GM12891 (cell line): ENCODE measurements around the gene DST.

ENCODE experiments used
- DNase-seq: peaks from one replicate; pipeline ENCODE4 v3.0.0; 2011; ENCODE audit warnings: low spot score; ENCODE audit not compliant: insufficient read length
- FAIRE-seq: peaks from 2 replicates; lab custom pipeline; 2011; peaks lifted over from hg19 to GRCh38; lab: Jason Lieb, UNC
- PAX5 ChIP-seq: IDR thresholded peaks from 2 replicates; pipeline ENCODE4 v1.6.1; 2011; ENCODE audit warnings: low read length, moderate library complexity, mild to moderate bottlenecking; ENCODE audit not compliant: insufficient read depth, severe bottlenecking
- POLR2A ChIP-seq: IDR thresholded peaks from 2 replicates; pipeline ENCODE4 v1.6.1; 2011; ENCODE audit warnings: low read depth, low read length, control low read depth
- POLR2AphosphoS5 ChIP-seq: IDR thresholded peaks from 2 replicates; pipeline ENCODE4 v1.6.1; 2011; ENCODE audit warnings: low read depth, low read length, control low read depth
- POU2F2 ChIP-seq: IDR thresholded peaks from 2 replicates; pipeline ENCODE4 v1.6.1; 2011; ENCODE audit warnings: low read depth, mild to moderate bottlenecking, control low read depth, low read length, moderate library complexity
- SPI1 ChIP-seq: IDR thresholded peaks from 2 replicates; pipeline ENCODE4 v1.6.1; 2011; ENCODE audit warnings: low read depth, low read length, control low read depth
- TAF1 ChIP-seq: IDR thresholded peaks from 2 replicates; pipeline ENCODE4 v1.6.1; 2011; ENCODE audit warnings: low read depth, low read length, control low read depth

The DST gene

DNA sequence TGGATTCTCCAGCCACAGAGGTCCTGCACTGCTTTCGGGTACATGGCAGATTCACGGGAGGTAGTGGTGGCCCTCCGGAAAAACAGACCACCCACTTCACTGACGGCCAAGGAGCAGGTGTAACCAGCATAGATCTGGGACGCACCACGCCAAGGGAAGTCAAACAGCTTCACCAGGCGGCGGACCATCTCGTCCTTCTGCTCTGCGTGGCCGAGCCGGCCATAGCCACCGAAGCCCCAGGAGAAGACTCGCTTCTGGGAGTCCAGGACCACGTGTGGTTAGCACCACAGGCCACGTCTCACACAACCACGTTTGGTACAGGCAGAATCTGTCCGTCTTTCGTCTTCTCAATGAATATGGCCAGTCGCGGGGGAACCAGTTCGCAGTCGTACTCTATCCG, 210.5 kb downstream of the DST start:
- no peak for DNase-seq
- no peak for FAIRE-seq
- TF ChIP-seq SPI1 (no peak), TAF1 (no peak), POU2F2 (no peak), POLR2AphosphoS5 (no peak), POLR2A (no peak)

- TF ChIP-seq POLR2A (no peak), POU2F2 (no peak), SPI1 (no peak), TAF1 (no peak)
- FAIRE-seq (no peak), DNase-seq (no peak)
Measured at GRCh38 chr6:56430629-56431600, 211.8 kb downstream of the DST start.

GRCh38 chr6:56424542-56425083, 218.1 kb downstream of the DST start:
- no peak for TF ChIP-seq PAX5
- no peak for TF ChIP-seq TAF1
- TF ChIP-seq POLR2AphosphoS5 = no peak
- TF ChIP-seq SPI1 = no peak
- TF ChIP-seq POLR2A = no peak
- no peak for TF ChIP-seq POU2F2
- DNase-seq (no peak), FAIRE-seq (no peak)

GRCh38 chr6:56424064-56424463, 218.6 kb downstream of the DST start:
- TF ChIP-seq POLR2AphosphoS5 (no peak), TAF1 (no peak), SPI1 (no peak), PAX5 (no peak), POU2F2 (no peak), POLR2A (no peak)
- FAIRE-seq (no peak), DNase-seq (no peak)

- no peak for FAIRE-seq
- no peak for DNase-seq
- TF ChIP-seq POU2F2 (no peak), POLR2A (no peak), TAF1 (no peak), SPI1 (no peak), PAX5 (no peak), POLR2AphosphoS5 (no peak)
Measured at GRCh38 chr6:56420296-56420695, 222.4 kb downstream of the DST start.

DNA sequence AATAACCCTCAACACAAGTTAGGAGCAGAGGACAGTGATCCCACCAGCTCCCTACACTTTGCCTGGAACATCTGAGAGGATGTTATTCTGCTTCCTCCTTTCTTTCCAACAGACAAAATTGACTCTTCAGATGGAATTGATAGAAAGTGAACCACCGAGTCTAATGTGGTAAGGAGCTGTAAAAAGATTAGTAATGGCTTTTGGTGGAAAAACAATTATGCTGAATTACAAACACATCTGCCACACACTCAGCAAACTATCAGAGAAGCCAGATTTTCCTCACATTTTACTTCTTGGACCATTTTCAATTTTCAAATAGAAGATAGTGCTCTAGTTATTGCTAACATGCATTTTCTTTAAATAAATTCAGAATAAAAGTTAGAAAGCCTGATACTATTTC, 223.5 kb downstream of the DST start:
- no peak for TF ChIP-seq TAF1
- TF ChIP-seq POLR2A = no peak
- TF ChIP-seq POU2F2 = no peak
- FAIRE-seq (no peak), DNase-seq (no peak)

DNA sequence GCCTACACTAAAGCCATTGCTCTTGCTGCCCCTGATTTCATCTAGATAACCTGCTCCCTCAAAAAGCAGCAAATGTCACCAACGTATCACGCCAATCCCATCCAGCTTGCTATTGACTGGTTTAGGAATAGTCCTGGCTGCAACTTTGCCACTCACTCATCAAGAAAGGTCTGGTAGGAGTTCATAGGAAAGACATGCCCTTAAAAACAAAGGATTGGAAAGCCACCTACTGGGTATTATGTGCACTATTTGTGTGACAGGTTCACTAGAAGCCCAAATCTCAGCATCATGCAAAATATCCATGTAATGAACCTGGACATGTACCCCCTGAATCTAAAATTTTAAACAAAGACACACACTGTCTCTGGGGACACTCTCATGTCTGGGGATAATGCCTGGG, 224.9 kb downstream of the DST start:
- no peak for TF ChIP-seq PAX5
- TF ChIP-seq POLR2AphosphoS5 = no peak
- no peak for TF ChIP-seq TAF1
- TF ChIP-seq POLR2A = no peak
- TF ChIP-seq SPI1 = no peak
- TF ChIP-seq POU2F2 = no peak
- no peak for FAIRE-seq
- no peak for DNase-seq

- TF ChIP-seq POLR2A = no peak
- no peak for TF ChIP-seq PAX5
- no peak for TF ChIP-seq POU2F2
- TF ChIP-seq SPI1 = no peak
- no peak for TF ChIP-seq TAF1
- no peak for TF ChIP-seq POLR2AphosphoS5
- DNase-seq (no peak), FAIRE-seq (no peak)
Measured at GRCh38 chr6:56416247-56416646, 226.4 kb downstream of the DST start.

- DNase-seq (no peak), FAIRE-seq (no peak)
- TF ChIP-seq POLR2A (no peak), SPI1 (no peak), TAF1 (no peak), POLR2AphosphoS5 (no peak), POU2F2 (no peak), PAX5 (no peak)
Measured at GRCh38 chr6:56408976-56409375, 233.7 kb downstream of the DST start.
